ACC112 (cell line): ENCODE results near the gene PMM2.

ENCODE experiments used
- H2AFZ ChIP-seq: fragments of 200-600 bp; sonication (generic); one replicate; pipeline ENCODE4 v1.6.0; 2017; ENCODE audit warnings: antibody characterized with exemption, low read length; ENCODE audit not compliant: unreplicated experiment
- H3K27ac ChIP-seq: fragments of 200-600 bp; sonication (generic); 2 replicates; pipeline ENCODE4 v1.5.1; 2014; ENCODE audit warnings: low read depth, mild to moderate bottlenecking, antibody characterized with exemption, low read length, moderate library complexity
- H3K27me3 ChIP-seq: fragments of 200-600 bp; sonication (generic); 2 replicates; pipeline ENCODE4 v1.6.1; 2014; ENCODE audit warnings: mild to moderate bottlenecking, antibody characterized with exemption, low read length, moderate library complexity, mixed read lengths; ENCODE audit not compliant: insufficient read depth
- H3K36me3 ChIP-seq: fragments of 200-600 bp; sonication (generic); 2 replicates; pipeline ENCODE4 v1.6.1; 2016; ENCODE audit warnings: mild to moderate bottlenecking, antibody characterized with exemption, low read length, moderate library complexity, mixed read lengths; ENCODE audit not compliant: insufficient read depth
- H3K4me1 ChIP-seq: fragments of 200-600 bp; sonication (generic); one replicate; pipeline ENCODE4 v1.6.1; 2016; ENCODE audit warnings: low read length, mixed read lengths; ENCODE audit not compliant: insufficient read depth, unreplicated experiment, control insufficient read depth
- H3K4me3 ChIP-seq: fragments of 200-600 bp; sonication (generic); 2 replicates; pipeline ENCODE4 v1.5.1; 2014; ENCODE audit warnings: mild to moderate bottlenecking, low read depth, low read length
- H3K79me2 ChIP-seq: fragments of 200-600 bp; sonication (generic); one replicate; pipeline ENCODE4 v1.6.0; 2016; ENCODE audit warnings: low read length; ENCODE audit not compliant: control insufficient read depth, unreplicated experiment, insufficient read depth

The PMM2 gene

DNA sequence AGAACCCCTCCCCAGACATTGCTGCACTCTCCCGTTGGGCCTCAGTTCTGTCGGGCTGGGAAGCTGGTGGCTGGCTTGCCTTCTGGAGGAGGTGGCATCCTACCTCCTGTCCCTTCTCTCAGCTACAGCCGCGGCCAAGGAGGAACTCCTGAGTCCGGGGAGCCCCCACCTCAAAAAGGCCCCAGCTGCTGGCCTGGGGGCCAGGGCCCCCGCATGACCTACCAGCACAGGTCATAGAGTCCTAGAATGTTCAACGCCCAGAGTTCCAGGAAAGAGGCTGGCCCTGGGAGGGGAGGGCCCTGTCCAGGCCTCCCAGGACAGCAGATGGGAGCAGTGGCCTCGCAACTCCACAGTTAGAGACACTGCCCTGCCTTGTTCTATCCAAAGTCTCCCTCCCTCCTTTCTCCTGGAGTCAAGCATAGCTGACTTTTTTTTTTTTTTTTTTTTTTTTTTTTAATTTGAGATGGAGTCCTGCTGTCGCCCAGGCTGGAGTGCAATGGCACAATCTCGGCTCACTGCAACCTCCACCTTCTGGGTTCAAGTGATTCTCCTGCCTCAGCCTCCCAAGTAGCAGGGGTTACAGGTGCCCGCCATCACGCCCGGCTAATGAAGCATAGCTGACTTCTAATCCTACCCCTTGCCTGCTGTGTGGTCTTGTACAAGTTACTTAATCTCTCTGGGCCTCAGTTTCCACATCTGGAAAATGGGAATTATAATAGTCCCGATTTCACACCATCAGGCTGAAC, 64.1 kb downstream of the PMM2 start:
- Histone ChIP-seq H3K27ac (no peak overlapping the region), H3K4me1 (peaks cover 33% of the 10 kb centered on the region)

GRCh38 chr16:8862309-8863130, 64.9 kb downstream of the PMM2 start:
- H2AFZ ChIP-seq, result no peak overlapping the region
- peaks cover 30% of the 10 kb centered on the region for H3K4me1 ChIP-seq
- no peaks in the 10 kb centered on the region for H3K36me3 ChIP-seq
- H3K27me3 ChIP-seq, result no peaks in the 10 kb centered on the region
- no peak overlapping the region for H3K4me3 ChIP-seq
- H3K27ac ChIP-seq, result no peak overlapping the region
- H3K79me2 ChIP-seq, result peaks cover 81% of the 10 kb centered on the region

More for the DNA sequence above, 64.1 kb downstream of the PMM2 start:
- no peaks in the 10 kb centered on the region for H3K27me3 ChIP-seq
- no peak overlapping the region for H3K4me3 ChIP-seq
- H2AFZ ChIP-seq, result no peak overlapping the region
- H3K36me3 ChIP-seq, result no peaks in the 10 kb centered on the region
- H3K79me2 ChIP-seq, result peaks cover 73% of the 10 kb centered on the region

DNA sequence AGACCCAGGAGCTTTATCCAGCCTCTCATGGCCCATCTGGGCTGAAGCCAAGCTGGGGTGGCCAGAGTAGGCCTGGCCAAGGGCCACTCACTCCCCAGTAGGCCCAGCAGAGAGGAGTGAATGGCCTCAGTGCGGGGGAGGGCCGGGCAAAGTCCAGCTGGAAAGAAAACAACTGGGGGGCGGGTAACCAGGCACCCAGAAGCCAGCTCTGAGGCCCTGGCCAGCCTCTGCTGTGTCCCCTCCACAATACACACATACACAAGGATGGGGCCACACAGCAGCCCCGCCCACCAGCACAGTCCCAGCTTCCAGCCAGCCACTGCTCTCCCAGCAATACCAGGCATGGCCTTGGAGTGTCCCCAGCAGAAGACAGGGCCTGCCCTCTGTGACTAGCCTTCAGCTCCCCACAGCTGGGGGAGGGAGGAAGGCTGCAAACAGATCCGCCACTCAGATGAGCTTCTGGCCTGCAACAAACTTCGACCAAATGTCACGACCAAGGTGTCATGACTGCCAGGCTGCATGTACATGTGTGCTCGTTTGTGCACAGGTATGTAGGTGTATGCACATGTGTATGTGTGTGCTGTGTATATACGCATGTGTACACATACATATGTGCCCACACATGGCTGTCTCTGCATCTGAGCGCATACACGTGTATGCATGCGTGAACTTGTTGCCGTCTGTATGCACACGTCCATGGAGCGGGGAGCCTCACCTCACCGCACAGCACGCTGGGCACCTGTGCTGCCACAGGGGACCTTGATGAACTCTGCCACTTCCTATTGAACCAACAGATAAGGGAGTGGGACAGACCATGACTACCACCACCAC, 66.2 kb downstream of the PMM2 start:
- Histone ChIP-seq H3K4me3 (no peak overlapping the region), H3K36me3 (no peaks in the 10 kb centered on the region), H2AFZ (no peak overlapping the region), H3K79me2 (peaks cover 83% of the 10 kb centered on the region), H3K27ac (no peak overlapping the region), H3K27me3 (no peaks in the 10 kb centered on the region), H3K4me1 (peaks cover 30% of the 10 kb centered on the region)

- H3K27me3 ChIP-seq, result no peaks in the 10 kb centered on the region
- H2AFZ ChIP-seq, result no peak overlapping the region
- H3K79me2 ChIP-seq, result peaks cover 75% of the 10 kb centered on the region
- H3K4me3 ChIP-seq, result no peak overlapping the region
- no peak overlapping the region for H3K27ac ChIP-seq
- H3K36me3 ChIP-seq, result no peaks in the 10 kb centered on the region
- peaks cover 29% of the 10 kb centered on the region for H3K4me1 ChIP-seq
Measured at GRCh38 chr16:8864480-8865110, 67.0 kb downstream of the PMM2 start.

- Histone ChIP-seq H3K79me2 (peaks cover 71% of the 10 kb centered on the region), H3K27me3 (no peaks in the 10 kb centered on the region), H3K36me3 (no peaks in the 10 kb centered on the region), H3K4me3 (no peak overlapping the region; the same call in 1 of the 2 replicates), H3K27ac (no peak overlapping the region), H3K4me1 (peaks cover 22% of the 10 kb centered on the region), H2AFZ (no peak overlapping the region)
Measured at GRCh38 chr16:8865145-8865882, 67.7 kb downstream of the PMM2 start.

DNA sequence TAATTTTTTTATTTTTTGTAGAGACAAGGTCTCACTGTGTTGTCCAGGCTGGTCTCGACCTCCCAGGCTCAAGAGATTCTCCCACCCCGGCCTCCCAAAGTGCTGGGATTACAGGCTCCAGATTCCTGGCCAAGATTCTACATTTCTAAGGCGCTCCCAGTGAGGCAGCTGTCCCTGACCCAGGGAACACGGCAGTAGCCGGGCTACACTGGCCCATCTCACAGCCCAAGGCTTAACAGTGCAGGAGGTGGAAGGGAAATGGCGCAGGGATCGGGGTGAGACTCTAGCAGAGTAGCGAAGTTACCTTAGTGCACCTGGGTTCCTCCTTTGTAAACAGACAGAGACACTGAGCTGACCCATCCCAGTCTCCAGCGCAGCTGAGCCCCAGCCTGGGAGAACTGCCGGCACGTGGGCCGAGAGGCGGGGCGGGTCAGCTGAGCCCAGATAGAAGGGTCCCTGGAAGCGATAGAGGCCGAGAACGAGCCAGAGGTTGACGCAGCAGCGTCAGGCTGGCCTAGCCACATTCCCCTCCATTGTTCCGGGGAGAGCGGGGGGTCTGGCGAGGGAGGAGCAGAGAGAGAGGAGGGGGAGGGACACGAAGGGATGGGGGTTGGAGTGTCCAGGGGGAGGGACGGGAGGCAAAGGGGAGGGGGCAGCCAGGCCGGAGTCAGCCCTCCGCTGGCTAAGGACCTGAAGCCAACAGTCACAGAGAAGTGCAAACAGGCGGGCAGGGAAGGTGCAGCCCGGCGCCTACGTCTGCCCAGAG, 68.7 kb downstream of the PMM2 start:
- no peaks in the 10 kb centered on the region for H3K27me3 ChIP-seq
- peaks cover 68% of the 10 kb centered on the region for H3K79me2 ChIP-seq
- H2AFZ ChIP-seq, result no peak overlapping the region
- peaks cover 26% of the 10 kb centered on the region for H3K4me1 ChIP-seq
- H3K4me3 ChIP-seq, result peak overlapping the region; percentile 99
- no peak overlapping the region for H3K27ac ChIP-seq
- no peaks in the 10 kb centered on the region for H3K36me3 ChIP-seq

GRCh38 chr16:8866884-8867215, 69.2 kb downstream of the PMM2 start:
- Histone ChIP-seq H3K4me1 (peaks cover 28% of the 10 kb centered on the region), H3K79me2 (peaks cover 64% of the 10 kb centered on the region), H3K27me3 (no peaks in the 10 kb centered on the region), H3K36me3 (no peaks in the 10 kb centered on the region), H2AFZ (no peak overlapping the region), H3K27ac (no peak overlapping the region), H3K4me3 (peak overlapping the region; percentile 99)

DNA sequence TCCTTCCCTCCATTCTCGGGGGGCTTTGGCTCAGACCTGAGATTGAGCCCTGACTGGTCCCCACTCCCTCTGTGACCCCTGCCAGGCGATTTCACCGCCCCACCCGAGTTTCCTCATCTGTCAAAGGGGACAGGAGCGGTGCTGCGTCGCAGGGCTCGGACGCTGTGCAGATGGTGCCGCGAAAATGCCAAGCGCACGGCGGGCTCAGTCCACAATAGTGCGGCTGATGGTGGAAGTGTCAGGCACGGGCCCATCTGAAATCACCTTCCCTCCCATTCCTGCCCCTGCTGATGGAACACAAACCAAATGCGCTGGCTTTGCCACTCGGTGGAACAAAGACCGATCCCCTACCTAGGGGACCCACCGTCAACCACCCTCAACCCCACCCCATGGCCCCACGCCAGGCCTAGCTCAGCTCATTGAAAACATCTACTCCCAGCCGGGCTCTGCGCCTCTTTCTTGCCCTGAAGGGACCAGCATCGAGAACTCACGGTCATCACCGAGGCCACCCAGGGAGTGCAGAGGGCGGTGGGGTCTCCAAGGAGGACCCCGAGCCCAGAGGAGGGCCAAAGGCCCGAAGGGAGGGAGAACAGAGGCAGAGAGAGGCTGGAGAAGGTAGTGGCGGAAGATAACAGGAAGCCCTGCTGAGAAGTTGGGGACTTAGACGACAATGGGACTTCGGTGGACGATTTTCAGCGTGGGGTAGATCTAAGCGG, 69.7 kb downstream of the PMM2 start:
- Histone ChIP-seq H3K4me3 (peak overlapping the region; percentile 99), H3K36me3 (no peaks in the 10 kb centered on the region), H3K27ac (peak overlapping the region; percentile 40), H2AFZ (peak overlapping the region; percentile 53), H3K79me2 (peaks cover 58% of the 10 kb centered on the region), H3K4me1 (peaks cover 28% of the 10 kb centered on the region), H3K27me3 (no peaks in the 10 kb centered on the region)

- Histone ChIP-seq H3K27me3 (no peaks in the 10 kb centered on the region), H3K27ac (peak overlapping the region; percentile 40), H3K4me1 (peaks cover 28% of the 10 kb centered on the region), H3K79me2 (peaks cover 52% of the 10 kb centered on the region), H3K4me3 (peak overlapping the region; percentile 99), H2AFZ (peak overlapping the region; percentile 53), H3K36me3 (no peaks in the 10 kb centered on the region)
Measured at GRCh38 chr16:8867932-8868415, 70.3 kb downstream of the PMM2 start.
